ENCODE measurements around the gene ZDHHC11.
"Not testable (repeated sequence)": the region's sequence is repeated elsewhere in the genome, so short reads cannot be mapped to it uniquely, and the experiment has no call there.

The ZDHHC11 gene

DNA sequence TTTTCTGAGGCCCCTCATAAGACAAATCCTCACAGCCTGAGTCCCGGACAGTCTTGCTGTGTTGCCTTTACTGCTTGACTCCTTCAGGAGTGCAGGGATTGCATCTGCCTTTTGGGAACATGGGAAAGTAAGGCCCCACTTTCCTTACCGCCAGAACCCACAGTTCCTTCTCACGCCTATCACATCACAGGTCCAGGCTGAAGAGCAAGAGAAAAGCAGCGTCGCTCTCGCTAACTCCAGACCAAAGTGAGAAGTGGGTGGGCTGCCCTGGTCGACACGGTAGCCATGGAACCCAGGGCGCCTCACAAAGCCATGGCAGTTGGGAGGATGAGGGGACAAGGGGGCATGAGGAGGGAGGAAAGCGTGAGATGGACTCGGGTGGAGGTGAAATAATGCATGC, 7.9 kb upstream of the ZDHHC11 start:
- FAIRE-seq, result no peak

- FAIRE-seq, result no peak
Observed at GRCh38 chr5:856531-857425, 6.0 kb upstream of the ZDHHC11 start.

- FAIRE-seq, result no peak
Observed at GRCh38 chr5:855771-856530, 5.2 kb upstream of the ZDHHC11 start.

- FAIRE-seq, result no peak
Observed at GRCh38 chr5:854966-855743, 4.4 kb upstream of the ZDHHC11 start.

DNA sequence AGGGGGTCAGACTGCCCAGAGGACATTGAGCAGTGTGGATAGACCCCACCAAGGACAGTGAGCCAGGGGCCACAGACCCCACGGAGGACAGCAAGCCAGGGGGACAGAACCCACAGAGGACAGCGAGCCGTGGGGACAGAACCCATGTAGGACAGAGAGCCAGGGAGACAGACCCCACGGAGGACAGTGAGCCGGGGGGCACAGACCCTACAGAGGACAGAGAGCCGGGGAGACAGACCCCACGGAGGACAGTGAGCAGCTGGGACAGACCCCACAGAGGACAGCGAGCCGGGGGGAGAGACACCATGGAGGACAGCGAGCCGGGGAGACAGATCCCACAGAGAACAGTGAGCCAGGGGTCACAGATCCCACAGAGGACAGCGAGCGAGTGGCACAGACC, 3.4 kb upstream of the ZDHHC11 start:
- no peak for FAIRE-seq

DNA sequence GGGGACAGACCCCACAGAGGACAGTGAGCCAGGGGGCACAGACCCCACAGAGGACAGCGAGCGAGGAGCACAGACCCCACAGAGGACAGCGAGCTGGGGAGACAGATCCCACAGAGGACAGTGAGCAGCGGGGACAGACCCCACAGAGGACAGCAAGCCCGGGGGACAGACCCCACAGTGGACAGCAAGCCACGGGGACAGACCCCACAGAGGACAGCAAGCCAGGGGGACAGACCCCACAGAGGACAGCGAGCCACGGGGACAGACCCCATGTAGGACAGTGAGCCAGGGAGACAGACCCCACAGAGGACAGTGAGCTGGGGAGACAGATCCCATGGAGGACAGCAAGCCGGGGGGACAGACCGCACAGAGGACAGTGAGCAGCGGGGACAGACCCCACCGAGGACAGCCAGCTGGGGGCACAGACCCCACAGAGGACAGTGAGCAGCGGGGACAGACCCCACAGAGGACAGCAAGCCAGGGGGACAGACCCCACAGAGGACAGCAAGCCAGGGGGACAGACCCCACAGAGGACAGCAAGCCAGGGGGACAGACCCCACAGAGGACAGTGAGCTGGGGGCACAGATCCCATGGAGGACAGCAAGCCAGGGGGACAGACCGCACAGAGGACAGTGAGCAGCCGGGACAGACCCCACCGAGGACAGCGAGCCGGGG, 2.8 kb upstream of the ZDHHC11 start:
- FAIRE-seq, result not testable (repeated sequence)

GRCh38 chr5:852431-853401, 1.9 kb upstream of the ZDHHC11 start:
- no peak for FAIRE-seq

GRCh38 chr5:852018-852417, 1.2 kb upstream of the ZDHHC11 start:
- FAIRE-seq, result no peak

GRCh38 chr5:851553-851952, 767 bp upstream of the ZDHHC11 start:
- no peak for FAIRE-seq

GRCh38 chr5:851076-851475, 290 bp upstream of the ZDHHC11 start:
- FAIRE-seq, result no peak

DNA sequence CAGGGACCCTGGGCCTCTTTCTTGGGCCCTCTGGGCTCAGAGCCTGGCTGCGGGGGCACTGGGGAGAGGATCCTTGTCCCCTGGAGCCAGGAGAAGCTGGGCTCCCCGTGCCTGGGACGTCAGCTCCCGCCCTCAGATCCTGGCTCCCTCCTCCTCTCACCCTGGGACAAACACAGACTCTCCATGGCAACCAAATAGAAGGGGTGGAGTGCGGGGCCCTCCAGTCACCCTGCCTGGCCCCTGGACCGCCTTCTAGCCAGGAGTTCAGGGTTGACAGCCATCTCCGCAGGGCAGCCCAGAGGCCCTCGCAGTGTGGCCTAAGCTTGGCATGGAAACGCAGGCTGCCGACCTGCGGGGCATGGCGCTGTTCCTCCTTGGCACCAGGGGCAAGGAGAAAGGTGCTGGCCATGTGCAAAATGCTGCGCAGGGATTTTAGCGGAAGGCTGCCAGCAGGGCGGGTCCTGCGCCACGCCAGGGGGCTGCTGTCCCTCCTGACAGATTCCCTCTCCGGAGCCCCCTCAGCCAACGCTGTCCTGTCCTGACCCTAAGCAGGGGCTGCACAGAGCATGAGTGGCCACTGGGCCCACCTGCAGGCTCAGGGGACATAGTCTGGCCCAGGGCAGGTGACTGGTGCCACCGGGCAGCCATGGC, 1.0 kb downstream of the ZDHHC11 start:
- no peak for FAIRE-seq

DNA sequence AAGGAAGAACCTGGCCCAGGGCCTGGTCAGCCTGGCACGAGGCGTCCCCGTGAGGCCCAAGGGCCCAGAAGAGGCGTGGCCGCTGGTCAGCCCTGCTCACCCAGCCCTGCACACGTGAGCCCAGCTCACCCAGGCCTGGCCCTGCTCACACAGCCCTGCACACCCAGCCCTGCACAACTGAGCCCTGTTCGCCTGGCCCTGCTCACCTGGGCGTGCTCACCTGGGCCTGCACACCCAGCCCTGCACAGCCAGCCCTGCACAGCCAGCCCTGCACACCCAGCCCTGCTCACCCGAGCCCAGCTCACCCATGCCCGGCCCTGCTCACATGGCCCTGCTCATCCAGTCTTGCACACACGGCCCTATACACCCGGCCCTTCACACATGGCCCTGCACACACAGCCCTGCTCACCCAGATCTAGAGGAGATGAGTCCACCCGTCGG, 2.1 kb downstream of the ZDHHC11 start:
- FAIRE-seq, result no peak

DNA sequence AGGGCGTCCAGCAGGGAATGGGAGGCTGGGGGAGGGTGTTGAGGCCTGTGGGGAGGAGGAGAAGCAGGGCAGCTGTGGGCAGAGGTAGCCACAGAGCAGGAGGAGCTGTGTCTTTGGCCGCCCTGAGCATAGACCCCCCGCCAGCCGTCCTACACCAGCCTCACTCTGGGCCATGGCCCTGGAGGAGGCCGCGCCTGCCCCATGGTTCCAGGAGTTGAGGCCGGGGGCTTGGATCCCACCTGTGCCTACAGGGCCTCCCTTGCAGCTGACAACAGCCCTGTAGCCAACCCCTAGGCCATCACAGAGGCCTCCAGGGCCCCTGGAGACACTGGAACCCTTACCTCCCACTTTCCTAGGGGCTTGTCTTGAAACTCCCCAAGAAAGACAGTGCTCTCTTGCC, 3.0 kb downstream of the ZDHHC11 start:
- not testable (repeated sequence) for FAIRE-seq

GRCh38 chr5:847212-847611, 3.6 kb downstream of the ZDHHC11 start:
- not testable (repeated sequence) for FAIRE-seq

- not testable (repeated sequence) for FAIRE-seq
Observed at GRCh38 chr5:846602-847091, 4.1 kb downstream of the ZDHHC11 start.

GRCh38 chr5:845676-846601, 4.8 kb downstream of the ZDHHC11 start:
- not testable (repeated sequence) for FAIRE-seq

- not testable (repeated sequence) for FAIRE-seq
Observed at GRCh38 chr5:845031-845675, 5.6 kb downstream of the ZDHHC11 start.

DNA sequence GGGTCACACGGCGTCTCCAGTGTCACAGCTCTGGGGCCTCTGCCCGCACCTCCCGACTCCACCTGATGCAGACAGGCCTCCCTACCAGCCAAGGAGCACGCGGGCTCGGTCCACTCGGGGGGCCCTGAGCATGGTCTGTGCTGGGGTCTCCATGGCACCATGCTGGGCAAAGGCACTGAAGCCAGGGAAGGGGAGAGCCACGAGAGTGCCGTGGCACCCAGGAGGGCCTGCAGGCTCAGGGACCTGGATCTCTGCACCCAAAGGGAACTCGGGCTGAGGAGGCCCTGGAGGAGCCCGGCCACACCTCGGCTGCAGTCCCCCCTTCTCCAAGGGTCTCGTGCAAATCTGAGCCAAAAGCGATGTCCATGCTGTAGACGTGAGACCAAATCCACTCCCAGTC, 6.4 kb downstream of the ZDHHC11 start:
- not testable (repeated sequence) for FAIRE-seq

DNA sequence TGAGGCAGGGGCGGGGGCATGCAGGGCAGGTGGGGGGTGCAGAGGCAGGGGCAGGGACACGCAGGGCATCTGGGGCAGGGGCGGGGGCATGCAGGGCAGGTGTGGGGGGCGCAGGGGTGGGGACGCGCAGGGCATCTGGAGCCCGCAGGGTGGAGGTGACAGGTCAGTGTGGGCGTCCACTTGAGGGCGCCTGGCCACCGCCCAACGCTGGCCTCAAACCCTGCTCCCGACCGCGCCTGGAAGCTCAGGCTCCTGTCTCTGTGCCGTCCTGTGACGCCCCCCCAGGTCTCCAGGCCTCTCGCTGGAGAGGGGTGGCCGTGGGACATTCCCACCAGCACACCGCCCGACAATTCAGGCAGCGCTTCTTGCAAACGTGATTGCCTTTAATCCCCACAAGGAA, 6.9 kb downstream of the ZDHHC11 start:
- FAIRE-seq, result not testable (repeated sequence)

All from TTC549 (cell line).